HG03460 (cell line): ENCODE results near the gene MED25.

ENCODE experiments used
- ATAC-seq: cut with Tn5 transposase; IDR thresholded peaks from one replicate; pipeline ENCODE4 v1.9.1; 2021; ENCODE audit not compliant: unreplicated experiment

MED25 gene

GRCh38 chr19:49817964-49818648 lies at the start of gene MED25:
Gene MED25, plus strand, starts transcription at chr19:49818289. Its CDS starts 53 bp downstream, at chr19:49818342.
- peak; percentile 47 for ATAC-seq

GRCh38 chr19:49770529-49770928 lies 47.6 kb upstream of the MED25 start:
- no peak for ATAC-seq

GRCh38 chr19:49771674-49772139 lies 46.4 kb upstream of the MED25 start:
- ATAC-seq: no peak

DNA sequence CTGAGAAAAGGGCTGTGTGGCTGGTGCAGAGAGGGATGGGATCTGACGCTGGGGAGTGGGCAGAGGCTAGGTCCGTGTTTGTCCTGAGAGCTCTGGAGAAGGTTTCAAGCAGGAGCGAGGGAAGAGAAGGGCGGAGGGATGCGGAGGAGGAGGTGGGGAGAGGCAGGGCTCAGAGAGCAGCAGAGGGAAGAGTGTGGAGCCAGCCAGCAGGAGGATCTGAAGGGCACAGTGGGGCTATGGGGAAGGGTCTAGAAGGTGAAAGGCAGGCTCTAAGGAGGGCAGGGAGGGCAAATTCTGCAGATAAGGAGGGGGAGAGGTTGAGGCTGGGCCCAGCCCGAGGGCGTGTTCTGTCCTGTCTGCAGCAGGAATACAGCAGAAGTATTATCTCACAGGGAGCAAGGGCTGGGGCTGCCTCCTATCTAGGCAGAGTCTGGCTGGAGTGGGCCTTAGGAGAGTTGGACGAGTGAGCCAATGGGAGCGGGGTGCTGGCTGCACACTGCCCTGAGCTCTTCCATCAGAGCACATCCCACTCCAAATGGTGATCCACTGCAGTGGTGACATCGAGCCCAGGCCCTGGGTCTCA lies 45.1 kb upstream of the MED25 start:
- ATAC-seq: no peak

DNA sequence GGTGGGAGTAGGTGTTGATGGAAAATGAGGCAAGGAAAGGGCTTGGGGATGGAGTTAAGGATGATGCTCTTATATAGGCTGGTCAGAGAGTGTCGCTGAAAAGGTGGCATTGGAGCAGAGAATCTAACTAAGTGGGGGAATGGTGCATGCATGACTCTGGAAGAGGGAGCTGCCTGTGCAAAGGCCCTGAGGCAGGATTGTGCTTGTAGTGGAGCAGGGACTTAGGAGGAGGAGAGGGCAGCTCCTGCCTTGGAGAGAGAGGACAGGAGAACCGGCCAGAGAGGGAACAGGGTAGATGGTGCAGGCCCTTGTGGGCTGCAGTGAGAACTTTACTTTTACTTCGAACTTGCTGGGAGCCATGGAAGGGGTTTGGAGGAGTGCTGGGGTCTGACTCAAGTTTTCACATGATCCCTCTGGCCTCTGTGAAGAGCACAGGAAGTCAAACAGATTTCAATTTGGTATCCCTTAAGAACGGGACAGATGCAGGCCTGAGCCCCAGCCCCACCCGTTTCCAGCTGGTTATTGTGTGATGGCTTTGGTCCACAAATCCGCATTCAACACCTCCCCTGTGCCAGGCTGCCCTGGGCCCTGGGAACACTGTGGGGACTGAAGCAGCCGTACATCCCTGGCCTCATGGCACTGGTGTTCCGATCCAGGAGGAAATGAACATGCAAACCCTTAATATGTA lies 44.3 kb upstream of the MED25 start:
- ATAC-seq: no peak

DNA sequence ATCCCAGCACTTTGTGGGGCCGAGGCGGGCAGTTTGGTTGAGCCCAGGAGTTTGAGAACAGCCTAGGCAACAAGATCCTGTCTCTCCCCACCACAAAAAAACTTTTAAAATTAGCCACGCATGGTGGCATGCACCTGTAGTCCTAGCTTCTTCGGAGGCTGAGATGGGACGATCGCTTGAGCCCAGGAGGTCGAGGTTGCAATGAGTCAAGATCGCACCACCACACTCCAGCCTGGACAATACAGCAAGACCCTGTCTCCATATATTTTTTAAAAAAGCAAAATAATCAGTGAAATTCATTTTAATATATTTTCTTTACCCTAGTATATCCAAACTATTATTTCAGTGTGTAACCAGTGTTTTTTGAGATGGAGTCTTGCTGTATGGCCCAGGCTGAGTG lies 43.1 kb upstream of the MED25 start:
- no peak for ATAC-seq

- no peak for ATAC-seq
Measured at GRCh38 chr19:49775742-49776370, 42.2 kb upstream of the MED25 start.

- ATAC-seq: no peak
Measured at GRCh38 chr19:49776371-49776764, 41.7 kb upstream of the MED25 start.

- no peak for ATAC-seq
Measured at GRCh38 chr19:49779731-49780555, 38.1 kb upstream of the MED25 start.

GRCh38 chr19:49780861-49781260 lies 37.2 kb upstream of the MED25 start:
- no peak for ATAC-seq

DNA sequence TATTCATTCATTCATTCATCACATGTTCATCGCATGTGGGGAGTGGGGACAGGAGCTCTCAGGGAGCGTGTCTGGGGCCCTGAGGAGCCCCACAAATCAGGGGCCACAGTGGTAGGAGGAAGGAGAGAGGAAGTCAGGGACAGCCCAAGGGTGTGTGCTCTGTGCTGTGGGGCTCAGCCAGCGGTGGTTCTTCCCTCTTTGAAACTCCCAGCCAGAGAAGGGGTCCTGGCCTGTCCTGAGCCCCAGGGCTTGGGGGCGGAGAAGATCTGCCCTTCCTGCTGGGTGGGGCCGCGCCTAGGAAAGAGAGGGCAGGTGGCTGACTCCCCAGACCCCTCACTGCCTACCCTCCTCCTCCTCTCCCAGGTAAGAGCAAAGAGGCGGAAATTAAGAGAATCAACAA lies 36.7 kb upstream of the MED25 start:
- no peak for ATAC-seq

- ATAC-seq: no peak
Measured at GRCh38 chr19:49782515-49782914, 35.6 kb upstream of the MED25 start.

- ATAC-seq: no peak
Measured at GRCh38 chr19:49786376-49786820, 31.7 kb upstream of the MED25 start.

GRCh38 chr19:49787746-49788145 lies 30.3 kb upstream of the MED25 start:
- no peak for ATAC-seq

DNA sequence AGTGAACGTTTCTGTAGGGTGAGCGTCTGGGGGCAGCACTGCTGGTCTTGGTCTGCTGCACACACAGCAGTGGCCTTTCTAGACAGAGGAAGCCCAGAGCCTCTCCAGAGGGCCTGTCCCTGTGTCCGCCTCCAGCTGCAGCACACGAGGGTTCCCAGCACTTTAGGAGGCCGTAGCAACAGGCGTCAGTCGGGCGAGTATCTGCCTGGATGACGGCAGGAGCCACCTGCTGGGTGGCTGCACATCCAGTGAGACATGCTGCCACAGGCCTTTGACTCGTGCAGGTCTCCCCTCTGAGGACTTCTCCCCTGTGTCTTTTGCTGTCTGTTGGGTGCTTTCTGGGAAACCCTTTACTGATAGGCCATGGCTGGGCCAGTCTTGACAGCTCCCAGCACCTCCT lies 29.2 kb upstream of the MED25 start:
- ATAC-seq: no peak

- no peak for ATAC-seq
Measured at GRCh38 chr19:49790866-49791265, 27.2 kb upstream of the MED25 start.

- no peak for ATAC-seq
Measured at GRCh38 chr19:49791776-49792445, 26.2 kb upstream of the MED25 start.

GRCh38 chr19:49792829-49793560 lies 25.1 kb upstream of the MED25 start:
- ATAC-seq: no peak

DNA sequence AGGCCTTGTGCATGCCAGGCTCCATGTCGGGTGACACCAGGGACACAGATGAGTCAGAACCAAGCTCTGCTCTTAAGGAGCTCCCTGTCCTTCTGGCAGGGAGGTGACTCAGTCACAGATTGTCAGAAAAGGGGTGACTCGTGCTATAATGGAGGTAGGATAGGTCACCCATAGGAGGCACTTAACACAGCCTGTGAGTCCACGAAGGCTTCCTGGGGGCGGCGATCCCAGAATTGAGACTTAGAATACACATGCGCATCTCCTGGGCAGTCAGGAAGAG lies 24.6 kb upstream of the MED25 start:
- no peak for ATAC-seq

GRCh38 chr19:49795615-49796014 lies 22.5 kb upstream of the MED25 start:
- no peak for ATAC-seq
